Smooth muscle cell of the brain vasculature (primary cell): ENCODE data around the gene NEURL4.
A peak's percentile ranks its signal among the peaks of the same experiment; 100 is the strongest.

Experiments used
- DNase-seq: peaks from one replicate; pipeline ENCODE4 v3.0.0-alpha.2; 2012; ENCODE audit warnings: low read depth, low spot score

NEURL4 gene

GRCh38 chr17:7280519-7281073 is 48.5 kb downstream of the NEURL4 start:
- peak; percentile 57 for DNase-seq

GRCh38 chr17:7279448-7279847 is 49.7 kb downstream of the NEURL4 start:
- DNase-seq, result no peak

GRCh38 chr17:7266784-7267183 is 62.4 kb downstream of the NEURL4 start:
- no peak for DNase-seq
